Left cardiac atrium (tissue), 4 donors: ENCODE measurements around the gene CD93. TPM values are rescaled to one million over a fixed set of nuclear protein-coding genes. Genes with fewer than 3 reads are reported as not detected.
A peak's percentile ranks its signal among the peaks of the same experiment; 100 is the strongest.

ENCODE experiments used
- ATAC-seq, 2 donors: fragments of 200-7000 bp; cut with Tn5 transposase; one replicate each; pipeline ENCODE4 v1.9.1; 2020; ENCODE audit warnings: mild to moderate bottlenecking in 2 of 2, moderate library complexity in 2 of 2
- DNase-seq: peaks from one replicate; pipeline ENCODE4 v3.0.0-alpha.2; 2020
- intact Hi-C, 2 donors: fragments of 100-400 bp; cut with DNase I; formaldehyde crosslinking; loops; one replicate each; pipeline versions ENCODE4 v1.14.1 to v1.15.1; 2022 to 2023
- total RNA-seq, 2 donors: library from RNA; stranded (reverse); fragmentation: NEBNext Ultra II Directional; extraction: Animal tissue kit (Norgen Biotek cat#: 25700); gene quantifications; one replicate each; pipeline ENCODE4 v1.2.1, GENCODE V29; 2021
- donor health status: DM: no; HTN: yes; CAD: no.
- donor health status: DM: no; HTN: yes; CAD: no; lungs with severe emphysema.
- donor health status: DM: yes; HTN: yes; CAD: no.
- donor health status: Dilated cardiomyopathy.

The CD93 gene
- total RNA-seq, 2 donors from 2014 or later, result 46.3 to 102 TPM

DNA sequence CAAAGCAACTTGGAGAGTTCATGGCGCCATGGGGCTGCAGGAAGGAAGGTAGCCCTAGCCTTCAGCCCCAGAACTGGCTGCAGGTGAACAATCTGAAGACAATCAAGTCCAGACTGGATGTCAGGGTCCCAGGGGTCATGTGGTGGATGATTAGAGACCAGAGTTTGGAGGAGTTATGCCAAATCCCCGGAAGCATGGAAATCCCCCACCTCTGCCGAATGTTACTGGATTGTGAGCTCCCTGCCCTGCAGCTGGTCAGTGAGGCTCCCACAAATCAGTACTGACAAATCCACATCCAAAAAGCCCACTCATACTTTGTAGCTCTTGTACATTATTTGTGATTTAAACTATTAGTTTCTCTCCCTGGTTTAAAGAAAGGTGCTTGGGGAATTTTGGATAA lies 21.3 kb upstream of the CD93 start:
- ATAC-seq (no peak), DNase-seq (no peak)
- intact Hi-C loops, result no loop called here

DNA sequence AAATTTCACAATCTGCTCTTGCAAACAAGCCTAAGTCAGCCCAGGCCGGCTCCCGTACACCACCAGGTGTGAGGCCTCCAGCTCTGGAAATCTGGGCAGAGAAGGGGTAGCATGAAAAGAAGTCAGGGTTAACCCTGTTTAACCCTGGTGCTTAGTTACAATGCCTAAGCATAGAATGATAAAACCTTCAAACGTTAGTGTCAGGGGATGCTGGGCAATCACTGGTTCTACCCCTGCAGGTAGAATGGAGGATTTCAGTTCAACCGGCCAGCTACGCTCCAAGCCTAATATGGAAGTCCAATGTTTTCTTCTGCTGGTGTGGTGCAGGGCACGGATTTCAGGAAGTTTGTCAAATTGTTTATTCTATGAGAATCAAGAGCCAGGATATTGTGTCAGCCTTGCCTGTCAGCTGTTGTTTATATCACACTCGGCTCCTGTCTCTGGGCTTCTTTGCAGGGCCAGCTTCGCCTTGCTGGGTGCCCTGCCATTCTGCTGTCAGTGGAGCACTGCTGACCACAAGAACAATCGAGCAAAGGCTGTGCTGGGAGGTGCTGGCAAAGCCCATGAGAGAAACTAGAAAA lies 20.2 kb upstream of the CD93 start:
- ATAC-seq (peak; percentile 56 to 63), DNase-seq (peak; percentile 31)
- intact Hi-C loops, result no loop called here

DNA sequence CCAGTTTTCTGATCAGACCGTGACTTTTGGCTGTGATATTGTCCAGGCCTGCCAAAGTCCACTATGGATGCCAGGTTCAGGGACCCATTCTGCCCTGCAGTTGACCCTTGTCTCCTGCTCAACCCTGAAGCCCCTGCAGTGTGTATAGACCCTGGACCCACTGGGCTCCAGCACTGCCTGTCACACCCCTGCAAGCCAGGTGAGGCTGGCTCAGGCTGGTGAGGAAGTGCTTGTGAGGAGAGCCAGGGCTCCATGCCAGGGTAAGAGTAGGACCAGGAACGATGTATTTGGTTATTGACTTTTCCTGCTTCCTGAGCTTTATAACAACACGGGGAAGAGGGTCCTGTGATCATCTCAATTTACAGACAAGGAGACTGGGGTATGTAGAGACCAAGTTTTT lies 19.1 kb upstream of the CD93 start:
- no peak for DNase-seq
- intact Hi-C loops, result no loop called here
- no peak for ATAC-seq

DNA sequence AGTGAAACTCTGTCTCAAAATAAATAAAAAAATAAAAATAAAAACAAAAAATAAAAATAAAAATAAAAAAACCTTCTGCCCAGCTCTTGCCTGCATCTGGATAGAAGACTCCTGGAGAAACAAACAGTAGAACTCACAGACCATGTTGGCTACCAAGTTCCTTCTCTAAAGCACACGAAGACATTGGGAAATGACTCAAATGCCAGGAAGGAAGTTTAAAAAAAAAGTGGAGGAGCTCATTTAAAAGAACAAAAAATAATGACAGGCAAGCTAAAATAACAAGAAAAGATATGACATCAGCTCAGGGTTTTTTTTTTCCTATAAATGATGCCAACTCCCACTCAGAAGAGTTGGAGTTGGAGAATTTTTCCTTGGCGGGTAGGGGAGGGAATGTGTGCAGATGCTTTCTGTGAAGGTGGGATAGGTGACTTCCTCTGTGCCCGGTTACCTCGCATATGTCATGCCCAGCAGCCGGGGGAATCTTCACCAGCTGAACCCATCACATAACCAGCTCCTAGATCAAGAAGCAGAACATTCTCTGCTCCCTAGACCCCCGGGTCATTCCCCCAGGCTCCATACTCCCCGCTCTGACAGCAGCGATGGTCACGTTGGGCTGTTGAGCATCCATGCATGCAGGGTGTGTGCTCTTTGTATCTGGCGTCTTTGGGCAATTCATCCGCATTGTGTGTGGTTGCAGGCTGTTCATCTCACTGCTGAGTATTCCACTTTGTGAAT lies 17.3 kb upstream of the CD93 start:
- DNase-seq (no peak), ATAC-seq (peak; percentile 24 to 45)
- intact Hi-C loops, result no loop called here

DNA sequence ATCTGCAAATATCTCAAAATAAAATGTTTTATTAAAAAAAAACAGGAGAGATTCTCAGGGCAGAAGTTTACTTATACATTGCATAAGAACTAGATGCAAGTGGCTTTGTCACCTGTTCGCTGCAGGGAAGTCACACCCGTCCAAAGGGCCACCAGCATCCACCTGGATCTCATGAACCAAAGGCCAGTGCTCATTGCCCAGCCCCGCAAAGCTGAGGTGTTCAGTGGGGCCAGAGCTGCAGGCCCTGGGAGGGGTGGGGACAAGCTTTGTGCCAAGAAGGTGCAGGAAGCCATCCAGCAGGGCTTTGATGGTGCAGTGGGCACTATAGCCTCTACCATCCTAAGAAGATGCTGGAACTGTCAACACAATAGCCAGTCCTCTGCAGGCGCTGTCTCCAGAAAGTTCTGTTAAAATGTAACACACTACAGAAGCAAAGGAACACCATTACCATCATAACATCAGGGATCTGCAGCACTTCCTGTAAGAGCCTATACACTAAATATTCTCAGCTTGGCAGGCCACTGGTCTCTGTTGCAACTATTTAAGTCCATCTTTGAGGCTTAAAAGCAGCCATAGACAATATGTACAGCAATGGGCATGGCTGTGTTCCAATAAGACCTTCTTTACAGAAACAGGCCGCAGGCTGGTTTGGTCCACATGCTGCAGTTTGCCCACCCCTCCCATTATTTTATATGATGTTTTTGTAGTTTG lies 15.7 kb upstream of the CD93 start:
- intact Hi-C loops, result no loop called here
- ATAC-seq (no peak), DNase-seq (no peak)

DNA sequence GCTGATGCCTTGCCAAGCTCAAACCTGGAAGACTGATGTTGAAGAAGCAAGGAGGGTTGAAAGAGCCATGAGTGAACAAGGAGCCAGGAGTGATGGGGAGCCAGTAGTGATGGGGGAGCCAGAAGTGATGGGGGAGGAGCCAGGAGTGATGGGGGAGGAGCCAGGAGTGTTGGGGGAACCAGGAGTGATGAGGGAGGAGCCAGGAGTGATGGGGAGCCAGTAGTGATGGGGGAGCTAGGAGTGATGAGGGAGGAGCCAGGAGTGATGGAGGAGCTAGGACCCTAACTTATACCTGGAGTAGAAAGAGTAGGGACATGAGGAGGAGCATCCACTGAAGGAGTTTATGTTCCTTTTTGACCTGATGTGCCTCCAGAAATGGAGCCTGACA lies 14.6 kb upstream of the CD93 start:
- DNase-seq (no peak), ATAC-seq (no peak)
- intact Hi-C loops, result no loop called here

DNA sequence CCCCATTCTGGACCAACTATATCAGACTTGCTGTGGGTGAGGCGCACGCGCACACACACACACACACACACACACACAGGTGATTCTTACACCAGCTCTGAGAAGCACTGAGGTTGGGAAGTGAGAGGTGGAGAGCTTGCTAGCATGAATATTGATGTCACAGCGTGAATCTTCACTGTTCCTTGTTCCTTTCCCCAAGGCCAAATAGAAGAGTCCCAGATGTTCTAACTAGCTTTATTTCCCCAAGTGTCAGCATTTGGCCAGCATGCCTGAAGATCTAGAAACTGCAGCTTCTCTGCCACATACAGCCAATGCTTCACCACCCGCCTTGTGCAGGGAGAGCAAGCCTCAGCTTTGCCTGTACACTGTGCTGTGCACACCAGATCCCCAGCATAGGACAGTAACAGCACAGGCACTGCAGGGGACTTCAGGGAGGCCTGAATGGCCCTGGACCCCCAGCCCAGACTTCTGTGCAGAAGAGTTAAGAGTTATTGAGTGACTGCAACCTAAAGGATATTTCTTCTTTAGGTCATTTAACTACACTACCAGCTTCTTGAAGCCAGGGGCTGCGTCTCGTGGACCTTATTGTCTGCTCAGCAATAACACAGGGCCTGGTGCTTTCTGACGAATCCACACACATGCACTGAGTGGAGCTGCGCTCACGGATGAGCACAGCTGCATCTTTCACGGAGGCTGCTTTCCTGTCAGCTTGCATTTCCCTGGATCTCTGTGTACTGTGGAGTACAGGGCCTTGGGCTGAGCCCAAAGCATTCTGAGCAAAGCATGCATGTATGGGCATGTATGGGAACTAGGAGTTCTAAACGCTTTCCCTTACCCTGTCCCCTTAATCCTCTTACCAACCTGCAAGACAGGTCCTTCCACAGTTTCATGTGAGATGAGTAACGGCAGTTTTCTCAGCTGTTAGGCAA lies 13.9 kb upstream of the CD93 start:
- ATAC-seq, result no peak
- intact Hi-C loops, result no loop called here
- DNase-seq, result no peak

DNA sequence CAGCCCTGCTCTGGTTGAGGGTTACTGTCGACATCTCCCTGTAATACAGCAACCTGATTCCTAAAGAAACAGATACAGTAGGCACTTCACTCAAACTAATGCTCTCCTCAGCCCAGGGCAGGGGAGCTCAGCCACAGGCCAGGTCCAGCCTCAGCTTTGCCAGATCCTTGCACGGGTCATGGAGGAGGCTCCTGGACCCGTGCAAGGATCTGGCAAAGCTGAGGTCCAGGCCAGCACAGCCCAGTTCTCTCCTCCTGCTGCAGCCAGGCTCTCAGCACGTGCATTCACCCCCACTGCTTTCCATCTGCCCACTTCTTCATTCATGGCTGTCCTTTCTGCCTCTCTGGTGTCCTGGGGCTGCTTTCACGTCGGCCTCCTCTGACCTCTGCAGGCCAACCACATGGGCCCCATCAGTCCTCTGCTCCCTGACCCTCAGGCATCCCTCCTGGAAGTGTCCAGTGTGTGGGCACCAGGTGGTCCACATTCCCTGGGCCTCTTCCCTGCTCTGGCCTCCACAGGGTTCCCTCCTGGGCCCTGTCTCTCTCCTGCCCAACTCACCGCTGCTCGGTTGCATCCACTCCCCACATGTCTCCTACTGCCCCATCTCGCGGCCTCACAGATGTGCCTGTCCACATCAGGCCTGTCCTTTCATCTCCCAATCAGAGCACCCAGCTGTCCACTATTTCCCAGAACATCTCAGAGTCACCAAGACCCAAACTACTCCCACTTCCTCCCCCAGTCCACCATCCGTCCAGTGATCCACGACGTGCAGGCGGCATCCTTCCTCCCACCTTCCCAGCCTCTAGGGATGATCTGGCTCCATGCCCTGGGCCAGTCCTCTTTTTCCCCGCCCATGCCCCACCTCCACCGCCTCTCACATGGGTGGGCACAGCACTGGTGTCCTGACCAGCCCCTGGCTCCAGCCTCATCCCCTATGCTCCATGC lies 11.8 kb upstream of the CD93 start:
- intact Hi-C loops, result no loop called here
- DNase-seq, result no peak
- ATAC-seq, result peak in 1 of 2 donors; percentile 40

DNA sequence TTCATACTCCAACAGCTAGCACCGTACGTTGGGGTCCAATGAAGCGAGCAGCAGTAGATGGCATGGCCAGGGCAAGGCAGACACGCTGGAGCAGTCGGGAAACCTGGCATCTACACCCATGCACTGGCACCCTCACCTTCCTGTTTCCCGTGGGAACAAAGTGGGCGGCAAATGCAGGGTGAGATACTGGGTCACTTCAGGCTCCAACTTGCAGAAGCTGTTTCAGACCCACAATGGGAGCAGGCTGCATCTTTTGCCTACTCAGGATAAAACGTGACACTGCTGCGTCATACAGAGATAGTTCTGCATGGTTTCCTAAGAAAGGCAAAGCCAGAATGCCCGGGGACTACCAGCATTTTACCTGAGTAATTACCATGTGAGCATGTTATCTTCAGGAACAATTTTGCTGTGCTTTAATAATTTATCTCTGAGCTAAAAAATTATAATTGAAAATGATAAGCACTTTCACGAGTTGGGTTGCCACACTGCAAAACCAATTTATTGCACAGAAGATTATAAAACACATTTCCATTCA lies 10.9 kb upstream of the CD93 start:
- ATAC-seq (no peak), DNase-seq (no peak)
- intact Hi-C loops, result no loop called here

DNA sequence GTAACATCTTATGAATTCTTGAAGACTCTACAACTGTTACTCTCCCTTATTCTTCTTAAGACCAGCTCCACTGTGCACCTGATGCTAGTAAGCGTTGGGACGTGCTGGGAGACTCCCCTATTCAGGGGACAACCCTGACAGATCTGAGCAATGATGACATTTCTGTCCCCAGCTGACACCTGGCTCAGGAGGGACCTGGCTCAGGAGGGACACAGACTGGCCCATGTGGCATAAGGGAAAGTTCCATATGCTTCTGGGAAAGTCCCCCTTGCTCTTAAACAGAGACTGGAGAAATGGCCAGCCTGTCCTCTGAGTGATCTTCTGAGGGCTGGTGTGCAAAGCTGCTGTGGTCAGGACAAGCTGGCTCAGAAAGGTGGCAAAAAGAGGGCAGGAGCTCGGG lies 10.0 kb upstream of the CD93 start:
- intact Hi-C loops, result no loop called here
- no peak for DNase-seq
- no peak for ATAC-seq

DNA sequence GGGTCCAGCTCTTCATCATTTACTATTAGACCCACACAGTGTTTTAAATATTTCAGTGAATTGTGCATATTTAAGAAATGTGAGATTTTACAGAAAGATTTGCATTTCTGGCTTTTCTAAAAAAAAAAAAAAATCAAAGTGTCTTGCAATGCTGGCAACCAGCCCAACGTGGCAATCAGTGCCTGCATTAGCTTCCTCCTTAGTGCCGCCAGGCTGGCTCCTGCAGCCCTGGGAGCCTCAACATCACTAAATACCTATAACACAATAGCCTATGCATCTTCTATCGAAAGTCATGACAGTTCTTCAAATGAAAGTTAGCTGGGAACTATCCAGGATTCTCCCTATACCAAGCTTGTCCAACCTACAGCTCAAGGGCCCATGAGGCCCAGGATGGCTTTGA lies 9.4 kb upstream of the CD93 start:
- DNase-seq, result no peak
- intact Hi-C loops, result no loop called here

DNA sequence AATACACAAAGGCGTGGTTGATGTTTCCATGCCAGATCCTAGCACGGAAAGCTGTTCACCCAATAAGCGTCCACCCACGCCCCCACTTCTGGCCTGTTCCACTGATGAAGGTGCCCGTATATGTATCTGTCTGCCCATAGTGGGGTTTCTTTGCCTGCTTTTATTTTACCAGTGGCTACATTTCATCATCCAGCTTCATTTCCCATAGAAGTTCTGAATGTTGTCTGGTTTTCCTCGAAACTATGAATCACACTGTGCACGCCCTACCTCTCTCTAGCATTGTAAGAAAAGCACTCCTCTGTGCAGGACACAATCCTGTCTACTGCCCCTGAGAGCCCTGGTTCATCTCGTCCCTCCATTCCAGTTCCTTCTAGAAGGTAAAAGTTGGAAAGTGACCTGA lies 8.8 kb upstream of the CD93 start:
- no peak for DNase-seq
- intact Hi-C loops, result no loop called here
- ATAC-seq, result no peak

More for the DNA sequence above, 9.4 kb upstream of the CD93 start:
- no peak for ATAC-seq

DNA sequence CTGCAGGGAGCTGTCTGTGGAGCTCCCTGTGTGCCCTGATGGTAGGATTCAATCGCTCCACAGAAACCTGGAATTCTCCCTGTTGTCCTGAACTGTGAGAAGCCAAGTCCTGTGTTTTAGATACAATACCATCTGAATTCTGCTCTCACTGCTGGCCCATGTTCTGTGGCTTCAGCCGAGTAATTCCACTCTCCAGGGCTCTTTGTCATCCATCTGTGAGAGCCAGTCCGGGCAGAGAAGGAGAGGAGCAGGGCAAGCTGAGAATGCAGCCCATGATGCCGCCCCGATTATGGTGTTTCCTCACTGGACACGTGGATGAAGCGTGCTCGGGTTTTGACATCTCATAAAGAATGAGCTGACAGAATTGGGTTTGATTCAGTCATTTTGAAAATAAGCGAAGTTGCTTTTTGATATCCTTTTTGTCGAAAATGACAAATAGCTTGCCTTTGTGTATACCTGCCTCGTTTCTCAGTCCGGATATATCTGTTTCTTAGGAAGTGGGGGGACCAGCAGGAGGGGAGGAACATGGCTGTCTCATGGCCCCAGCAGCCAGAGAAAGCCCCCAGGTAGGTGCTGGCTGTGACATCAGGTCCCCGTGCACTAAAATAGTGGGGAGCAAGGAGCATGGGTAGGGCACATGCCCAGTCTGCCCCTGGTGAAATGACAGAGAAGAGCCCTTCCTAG lies 8.2 kb upstream of the CD93 start:
- ATAC-seq (no peak), DNase-seq (no peak)
- intact Hi-C loops, result no loop called here

DNA sequence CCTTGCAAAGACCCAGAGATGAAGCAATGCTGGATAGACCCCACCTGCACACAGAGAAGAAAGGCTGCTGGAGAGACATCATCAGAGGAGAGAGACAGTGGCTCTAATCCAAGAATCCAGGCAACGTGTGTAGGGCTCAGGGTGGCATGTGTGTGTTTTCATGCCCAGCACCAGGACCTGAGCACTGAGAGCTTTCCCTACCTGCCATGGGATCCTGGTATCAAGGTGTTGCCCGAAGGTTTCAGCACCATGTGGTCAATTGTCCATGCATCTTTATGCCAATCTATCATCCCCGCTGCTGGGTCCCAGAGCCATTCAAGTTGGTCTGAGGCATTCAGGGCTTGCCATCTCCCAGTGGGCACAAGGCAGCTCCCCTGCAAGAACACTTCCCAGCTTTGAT lies 7.5 kb upstream of the CD93 start:
- ATAC-seq (no peak), DNase-seq (no peak)
- intact Hi-C loops, result no loop called here

DNA sequence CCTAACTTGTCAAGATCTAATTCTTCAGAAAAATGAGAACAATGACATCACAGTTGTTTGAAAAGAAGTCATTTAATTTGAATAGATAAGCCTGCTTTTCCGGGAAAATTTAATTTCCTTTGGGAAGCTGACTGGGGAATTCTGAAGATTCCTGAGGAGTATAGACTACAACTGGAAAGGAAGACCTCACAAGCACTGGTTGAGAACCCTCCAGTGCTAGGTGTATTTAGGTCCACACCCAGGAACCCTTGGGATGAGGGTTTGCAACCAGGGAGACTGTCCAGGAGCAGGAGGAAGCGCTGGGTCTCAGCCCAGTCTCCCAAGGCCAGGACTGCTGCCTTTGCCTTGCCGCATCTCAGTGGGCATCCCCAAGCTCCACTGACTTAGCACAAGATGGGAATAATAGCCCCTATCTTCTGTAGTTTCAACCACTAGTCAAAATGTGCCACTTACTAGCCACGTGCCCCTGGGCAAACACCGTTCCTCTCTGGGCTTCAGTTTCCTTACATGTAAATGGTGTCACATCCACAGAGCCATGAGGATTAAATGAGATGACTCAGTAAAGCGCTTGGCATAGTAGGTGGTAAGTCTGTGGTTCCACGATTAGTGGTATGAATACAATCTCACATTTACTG lies 6.9 kb upstream of the CD93 start:
- ATAC-seq (peak in 1 of 2 donors; percentile 25), DNase-seq (no peak)
- intact Hi-C loops, result no loop called here

DNA sequence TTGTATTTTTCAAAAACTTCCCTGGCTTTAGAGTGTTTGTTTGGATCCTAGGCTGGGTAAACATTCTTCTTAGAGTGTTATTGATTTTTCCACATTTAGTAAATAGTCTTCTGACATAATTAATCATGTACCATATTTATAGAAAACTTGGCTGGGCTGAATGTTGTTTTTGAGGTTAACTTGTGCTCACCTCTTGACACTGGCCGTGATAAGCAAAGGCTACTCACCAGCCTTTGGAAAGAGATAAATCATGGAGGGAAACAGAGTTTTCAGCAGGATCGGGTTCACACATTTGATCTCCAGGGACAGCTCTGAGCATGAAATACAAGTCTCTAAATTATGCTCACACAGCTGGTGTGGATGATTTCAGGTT lies 6.2 kb upstream of the CD93 start:
- ATAC-seq (peak in 1 of 2 donors; percentile 48), DNase-seq (no peak)
- intact Hi-C loops, result no loop called here

DNA sequence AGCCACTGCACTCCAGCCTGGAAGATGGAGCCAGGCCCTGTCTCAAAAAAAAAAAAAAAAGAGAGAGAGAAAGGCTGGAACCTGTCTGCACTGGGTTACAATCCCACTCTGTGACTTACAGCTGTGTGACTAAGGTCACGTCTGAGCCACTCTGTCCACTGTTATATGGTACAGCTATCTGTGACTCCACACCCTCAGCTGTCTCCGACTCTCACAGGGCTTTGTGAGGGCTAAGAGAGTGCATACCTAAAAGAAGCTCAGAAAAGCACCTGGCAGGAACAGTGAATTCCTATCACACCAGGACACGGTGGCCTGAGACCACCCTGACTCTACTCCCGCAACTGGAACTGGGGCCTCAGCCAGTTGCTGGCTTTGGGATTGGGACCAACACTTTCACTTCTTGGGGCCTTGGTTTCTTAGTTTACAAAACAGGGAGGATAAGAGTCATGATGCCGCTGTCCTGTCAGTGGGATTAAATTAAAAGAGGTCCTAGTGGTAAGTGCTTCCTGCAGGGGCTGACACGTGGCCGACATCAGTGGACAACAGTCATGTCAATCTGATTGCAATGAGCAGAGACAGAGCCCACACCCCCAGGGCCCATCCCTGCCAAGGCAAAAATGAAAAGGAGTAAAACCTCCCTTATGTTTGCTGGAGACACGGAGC lies 5.7 kb upstream of the CD93 start:
- intact Hi-C loops, result no loop called here
- ATAC-seq (peak in 1 of 2 donors; percentile 28), DNase-seq (no peak)
